ENCODE data around the gene BIRC5.

The BIRC5 gene

GRCh38 chr17:78263063-78263735 lies 49.1 kb downstream of the BIRC5 start:
- Histone ChIP-seq H3K4me1 (ENCODE audit: control insufficient read depth, insufficient read depth, low read length) (peaks cover 9% of the 10 kb centered on the region), H3K4me3 (ENCODE audit: low read length) (no peak overlapping the region), H3K36me3 (ENCODE audit: control insufficient read depth, insufficient read depth, low read length) (no peaks in the 10 kb centered on the region), H3K9me3 (ENCODE audit: control insufficient read depth, low read length) (no peaks in the 10 kb centered on the region), H3K9ac (ENCODE audit: low read length) (peak overlapping the region; percentile 9), H3K27me3 (ENCODE audit: control insufficient read depth, insufficient read depth, low read length) (peaks cover 4% of the 10 kb centered on the region)

GRCh38 chr17:78263736-78264340 lies 49.8 kb downstream of the BIRC5 start:
- Histone ChIP-seq H3K4me1 (ENCODE audit: control insufficient read depth, insufficient read depth, low read length) (peaks cover 9% of the 10 kb centered on the region), H3K4me3 (ENCODE audit: low read length) (no peak overlapping the region), H3K27me3 (ENCODE audit: control insufficient read depth, insufficient read depth, low read length) (peaks cover 5% of the 10 kb centered on the region), H3K9ac (ENCODE audit: low read length) (no peak overlapping the region), H3K36me3 (ENCODE audit: control insufficient read depth, insufficient read depth, low read length) (no peaks in the 10 kb centered on the region), H3K9me3 (ENCODE audit: control insufficient read depth, low read length) (no peaks in the 10 kb centered on the region)

GRCh38 chr17:78264590-78264989 lies 50.5 kb downstream of the BIRC5 start:
- Histone ChIP-seq H3K36me3 (ENCODE audit: control insufficient read depth, insufficient read depth, low read length) (no peaks in the 10 kb centered on the region), H3K9me3 (ENCODE audit: control insufficient read depth, low read length) (no peaks in the 10 kb centered on the region), H3K27me3 (ENCODE audit: control insufficient read depth, insufficient read depth, low read length) (peaks cover 13% of the 10 kb centered on the region), H3K9ac (ENCODE audit: low read length) (no peak overlapping the region), H3K4me1 (ENCODE audit: control insufficient read depth, insufficient read depth, low read length) (peaks cover 9% of the 10 kb centered on the region), H3K4me3 (ENCODE audit: low read length) (no peak overlapping the region)

GRCh38 chr17:78265121-78265520 lies 51.1 kb downstream of the BIRC5 start:
- Histone ChIP-seq H3K9me3 (ENCODE audit: control insufficient read depth, low read length) (no peaks in the 10 kb centered on the region), H3K4me3 (ENCODE audit: low read length) (no peak overlapping the region), H3K27me3 (ENCODE audit: control insufficient read depth, insufficient read depth, low read length) (peaks cover 18% of the 10 kb centered on the region), H3K4me1 (ENCODE audit: control insufficient read depth, insufficient read depth, low read length) (peaks cover 9% of the 10 kb centered on the region), H3K36me3 (ENCODE audit: control insufficient read depth, insufficient read depth, low read length) (no peaks in the 10 kb centered on the region), H3K9ac (ENCODE audit: low read length) (no peak overlapping the region)

GRCh38 chr17:78266231-78266631 lies 52.2 kb downstream of the BIRC5 start:
- Histone ChIP-seq H3K4me3 (ENCODE audit: low read length) (no peak overlapping the region), H3K9ac (ENCODE audit: low read length) (no peak overlapping the region), H3K9me3 (ENCODE audit: control insufficient read depth, low read length) (no peaks in the 10 kb centered on the region), H3K27me3 (ENCODE audit: control insufficient read depth, insufficient read depth, low read length) (peaks cover 27% of the 10 kb centered on the region), H3K36me3 (ENCODE audit: control insufficient read depth, insufficient read depth, low read length) (no peaks in the 10 kb centered on the region), H3K4me1 (ENCODE audit: control insufficient read depth, insufficient read depth, low read length) (peaks cover 9% of the 10 kb centered on the region)

GRCh38 chr17:78266771-78267170 lies 52.7 kb downstream of the BIRC5 start:
- Histone ChIP-seq H3K9me3 (ENCODE audit: control insufficient read depth, low read length) (no peaks in the 10 kb centered on the region), H3K9ac (ENCODE audit: low read length) (no peak overlapping the region), H3K36me3 (ENCODE audit: control insufficient read depth, insufficient read depth, low read length) (no peaks in the 10 kb centered on the region), H3K4me3 (ENCODE audit: low read length) (no peak overlapping the region), H3K4me1 (ENCODE audit: control insufficient read depth, insufficient read depth, low read length) (peaks cover 9% of the 10 kb centered on the region), H3K27me3 (ENCODE audit: control insufficient read depth, insufficient read depth, low read length) (peaks cover 33% of the 10 kb centered on the region)

GRCh38 chr17:78267253-78268073 lies 53.4 kb downstream of the BIRC5 start:
- Histone ChIP-seq H3K9ac (ENCODE audit: low read length) (no peak overlapping the region), H3K27me3 (ENCODE audit: control insufficient read depth, insufficient read depth, low read length) (peaks cover 39% of the 10 kb centered on the region), H3K4me3 (ENCODE audit: low read length) (no peak overlapping the region), H3K36me3 (ENCODE audit: control insufficient read depth, insufficient read depth, low read length) (no peaks in the 10 kb centered on the region), H3K4me1 (ENCODE audit: control insufficient read depth, insufficient read depth, low read length) (peaks cover 12% of the 10 kb centered on the region), H3K9me3 (ENCODE audit: control insufficient read depth, low read length) (no peaks in the 10 kb centered on the region)

GRCh38 chr17:78268191-78268874 lies 54.3 kb downstream of the BIRC5 start:
- H3K4me3 ChIP-seq (ENCODE audit: low read length), result no peak overlapping the region
- H3K36me3 ChIP-seq (ENCODE audit: control insufficient read depth, insufficient read depth, low read length), result no peaks in the 10 kb centered on the region
- H3K4me1 ChIP-seq (ENCODE audit: control insufficient read depth, insufficient read depth, low read length), result peaks cover 20% of the 10 kb centered on the region
- no peaks in the 10 kb centered on the region for H3K9me3 ChIP-seq (ENCODE audit: control insufficient read depth, low read length)
- peaks cover 39% of the 10 kb centered on the region for H3K27me3 ChIP-seq (ENCODE audit: control insufficient read depth, insufficient read depth, low read length)
- no peak overlapping the region for H3K9ac ChIP-seq (ENCODE audit: low read length)

GRCh38 chr17:78268951-78269905 lies 55.2 kb downstream of the BIRC5 start:
- Histone ChIP-seq H3K4me3 (ENCODE audit: low read length) (no peak overlapping the region), H3K36me3 (ENCODE audit: control insufficient read depth, insufficient read depth, low read length) (no peaks in the 10 kb centered on the region), H3K27me3 (ENCODE audit: control insufficient read depth, insufficient read depth, low read length) (peaks cover 39% of the 10 kb centered on the region), H3K9me3 (ENCODE audit: control insufficient read depth, low read length) (no peaks in the 10 kb centered on the region), H3K4me1 (ENCODE audit: control insufficient read depth, insufficient read depth, low read length) (peaks cover 20% of the 10 kb centered on the region), H3K9ac (ENCODE audit: low read length) (no peak overlapping the region)

- Histone ChIP-seq H3K9me3 (ENCODE audit: control insufficient read depth, low read length) (no peaks in the 10 kb centered on the region), H3K4me3 (ENCODE audit: low read length) (no peak overlapping the region), H3K4me1 (ENCODE audit: control insufficient read depth, insufficient read depth, low read length) (peaks cover 20% of the 10 kb centered on the region)
Measured at GRCh38 chr17:78269955-78270381, 55.9 kb downstream of the BIRC5 start.

More at GRCh38 chr17:78269955-78270381, 55.9 kb downstream of the BIRC5 start:
- Histone ChIP-seq H3K27me3 (ENCODE audit: control insufficient read depth, insufficient read depth, low read length) (peaks cover 39% of the 10 kb centered on the region), H3K36me3 (ENCODE audit: control insufficient read depth, insufficient read depth, low read length) (no peaks in the 10 kb centered on the region), H3K9ac (ENCODE audit: low read length) (no peak overlapping the region)

All from mucosa of stomach (tissue), 1 donor.